B cell (primary cell): ENCODE results near the gene POLRMT. TPM values are rescaled to one million over a fixed set of nuclear protein-coding genes. Genes with fewer than 3 reads are reported as not detected.

Experiments
- ATAC-seq: fragments of 200-7000 bp; cut with Tn5 transposase; one replicate; pipeline ENCODE4 v1.10.0; 2021; ENCODE audit warnings: low read depth, mild to moderate bottlenecking, moderate number of reproducible peaks, moderate library complexity
- CTCF ChIA-PET: fragments of 350-600 bp; sonication (Branson Sonifier 250); formaldehyde crosslinking; loops from one replicate; lab custom pipeline; 2021; ENCODE audit warnings: antibody characterized with exemption, inconsistent platforms; lab: Charles Lee
- POLR2A ChIA-PET: fragments of 350-600 bp; sonication (Branson Sonifier 250); formaldehyde crosslinking; loops from one replicate; lab custom pipeline; 2021; ENCODE audit warnings: antibody characterized with exemption; lab: Charles Lee
- DNase-seq: peaks from one replicate; pipeline ENCODE4 v3.0.0; 2013
- H2AFZ ChIP-seq: 2 replicates; pipeline ENCODE4 v1.6.1; 2012; ENCODE audit warnings: mild to moderate bottlenecking, low read depth, low read length; ENCODE audit not compliant: insufficient read depth, poor library complexity, severe bottlenecking
- H3K27ac ChIP-seq, 2 donors: 1 replicate in 1 of 2; 2 replicates in 1 of 2; pipeline ENCODE4 v1.5.1; 2012 to 2013; ENCODE audit warnings: low read length in 2 of 2, mild to moderate bottlenecking in 2 of 2, moderate library complexity in 1 of 2
- H3K27me3 ChIP-seq, 4 experiments: fragments of 200-600 bp in 1 of 4; sonication (generic) in 1 of 4; replicated peaks in 1 of 4; 1 replicate in 2 of 4; 2 replicates in 2 of 4; pipeline versions ENCODE4 v1.6.1 to v1.7.0; 2013 to 2016; ENCODE audit warnings: low read length in 3 of 4, mild to moderate bottlenecking in 2 of 4, mixed read lengths in 1 of 4, moderate library complexity in 1 of 4; ENCODE audit not compliant: insufficient read depth in 4 of 4, control insufficient read depth in 3 of 4; ENCODE audit errors: control extremely low read depth in 1 of 4
- H3K36me3 ChIP-seq, 2 experiments: replicated peaks in 1 of 2; 1 replicate in 1 of 2; 2 replicates in 1 of 2; pipeline versions ENCODE4 v1.6.1 to v1.7.1; 2013; ENCODE audit warnings: low read length in 1 of 2; ENCODE audit not compliant: insufficient read depth in 2 of 2, control insufficient read depth in 1 of 2; ENCODE audit errors: control extremely low read depth in 1 of 2, extremely low read depth in 1 of 2
- H3K4me1 ChIP-seq, 2 donors: fragments of 200-600 bp in 1 of 2; sonication (generic) in 1 of 2; 1 replicate in 1 of 2; 2 replicates in 1 of 2; pipeline versions ENCODE4 v1.5.1 to v1.6.1; 2013 to 2017; ENCODE audit warnings: low read length in 2 of 2; ENCODE audit not compliant: control insufficient read depth in 2 of 2, insufficient read depth in 2 of 2
- H3K4me2 ChIP-seq: replicated peaks from 2 replicates; pipeline ENCODE3; 2012; ENCODE audit warnings: mild to moderate bottlenecking, low read depth, low read length; ENCODE audit not compliant: poor library complexity, severe bottlenecking
- H3K4me3 ChIP-seq, 5 experiments: fragments of 200-600 bp in 1 of 5; sonication (generic) in 1 of 5; 1 replicate in 3 of 5; 2 replicates in 2 of 5; pipeline versions ENCODE4 v1.5.1 to v1.7.0; 2011 to 2016; ENCODE audit warnings: low read length in 4 of 5, mild to moderate bottlenecking in 4 of 5, low read depth in 2 of 5, control low read depth in 1 of 5, moderate library complexity in 1 of 5; ENCODE audit not compliant: insufficient read depth in 1 of 5; ENCODE audit errors: control extremely low read depth in 1 of 5, extremely low read depth in 1 of 5
- H3K79me2 ChIP-seq: fragments of 200-600 bp; sonication (generic); one replicate; pipeline ENCODE4 v1.6.0; 2016; ENCODE audit warnings: low read length; ENCODE audit not compliant: control insufficient read depth, insufficient read depth
- H3K9ac ChIP-seq: fragments of 200-600 bp; sonication (generic); 2 replicates; pipeline ENCODE4 v1.6.1; 2017; ENCODE audit warnings: mild to moderate bottlenecking, low read length, moderate library complexity
- H3K9me3 ChIP-seq, 3 donors: one replicate each; pipeline versions ENCODE4 v1.6.1 to v1.7.1; 2013; ENCODE audit warnings: low read length in 2 of 3; ENCODE audit not compliant: control insufficient read depth in 2 of 3, insufficient read depth in 1 of 3; ENCODE audit errors: control extremely low read depth in 1 of 3
- H4K20me1 ChIP-seq: 2 replicates; pipeline ENCODE4 v1.6.0; 2012; ENCODE audit warnings: mild to moderate bottlenecking, low read length; ENCODE audit not compliant: insufficient read depth, control insufficient read depth, poor library complexity, severe bottlenecking
- H3K27ac Mint-ChIP-seq: one replicate; pipeline ENCODE4 v1.8.0; 2021; ENCODE audit warnings: mixed read lengths
- H3K27me3 Mint-ChIP-seq: one replicate; pipeline ENCODE4 v1.8.0; 2021; ENCODE audit warnings: mixed read lengths
- H3K4me1 Mint-ChIP-seq: one replicate; pipeline ENCODE4 v1.8.0; 2021; ENCODE audit warnings: mixed read lengths
- H3K4me3 Mint-ChIP-seq: one replicate; pipeline ENCODE4 v1.8.0; 2021; ENCODE audit warnings: mixed read lengths
- H3K9me3 Mint-ChIP-seq: one replicate; pipeline ENCODE4 v1.8.0; 2022; ENCODE audit warnings: mixed read lengths; ENCODE audit not compliant: insufficient read depth
- CTCF ChIP-seq: fragments of 200-600 bp; IDR thresholded peaks from one replicate; pipeline ENCODE4 v1.8.0; 2022; ENCODE audit warnings: antibody characterized with exemption, mild to moderate bottlenecking
- EZH2 ChIP-seq: IDR thresholded peaks from 2 replicates; pipeline ENCODE4 v1.6.1; 2012; ENCODE audit warnings: borderline replicate concordance, low read depth, mild to moderate bottlenecking, moderate library complexity, low read length; ENCODE audit not compliant: insufficient read depth, poor library complexity, severe bottlenecking
- WGBS: methylation state at CpG from one replicate; pipeline ENCODE4 v1.1.5; 2013; ENCODE audit warnings: missing lambda C conversion rate; ENCODE audit not compliant: insufficient coverage; 5-methylcytosine and 5-hydroxymethylcytosine counted together
- intact Hi-C: fragments of 100-400 bp; cut with micrococcal nuclease; formaldehyde crosslinking; loops from one replicate; pipeline ENCODE4 v1.10.0; 2022
- polyA plus RNA-seq: library from polyadenylated mRNA; depleted of rRNA; stranded (reverse); fragments of >200 nt; gene quantifications from 2 replicates; pipeline ENCODE4 v1.2.3, GENCODE V29; 2012
- total RNA-seq, 2 donors: library from RNA; stranded (reverse); fragments of 120-200 nt in 1 of 2; gene quantifications; 1 replicate in 1 of 2; 2 replicates in 1 of 2; pipeline versions ENCODE4 v1.2.3 to v1.2.4, GENCODE V29; 2013 to 2022

The POLRMT gene
- total and polyA plus RNA-seq, 2 donors (not counting 1 experiment from before 2014, with no cell fraction given): 77.8 to 98.0 TPM

GRCh38 chr19:619286-620002 lies 13.9 kb downstream of the POLRMT start:
- H3K9me3 ChIP-seq: no peaks in the 10 kb centered on the region
- H4K20me1 ChIP-seq: peaks cover 6% of the 10 kb centered on the region
- peaks cover 0 to 4% of the 10 kb centered on the region in 2 donors for H3K4me1 ChIP-seq
- ATAC-seq (no peak), DNase-seq (no peak)
- intact Hi-C loops: no loop called here
- no peak overlapping the region for H3K4me3 Mint-ChIP-seq
- no peaks in the 10 kb centered on the region for H3K9me3 Mint-ChIP-seq
- no peak overlapping the region for H3K4me3 ChIP-seq
- no peak overlapping the region for H2AFZ ChIP-seq
- H3K9ac ChIP-seq: no peak overlapping the region
- POLR2A ChIA-PET: no interaction called here
- 98% methylated on average over 45 of the region's 47 CpGs for WGBS
- TF ChIP-seq EZH2 (no peak), CTCF (no peak)
- no peak overlapping the region for H3K27ac Mint-ChIP-seq
- H3K36me3 ChIP-seq: peaks cover 0 to 34% of the 10 kb centered on the region in 2 experiments
- H3K4me1 Mint-ChIP-seq: peaks cover 8% of the 10 kb centered on the region
- H3K27me3 ChIP-seq: peaks cover 0 to 4% (median under 1%) of the 10 kb centered on the region in 4 experiments
- peaks cover 4% of the 10 kb centered on the region for H3K27me3 Mint-ChIP-seq
- no peak overlapping the region for H3K4me2 ChIP-seq
- H3K79me2 ChIP-seq: no peaks in the 10 kb centered on the region
- CTCF ChIA-PET: no interaction called here
- H3K27ac ChIP-seq: no peak overlapping the region

GRCh38 chr19:618674-619285 lies 14.6 kb downstream of the POLRMT start:
- H3K36me3 ChIP-seq: peaks cover 0 to 30% of the 10 kb centered on the region in 2 experiments
- intact Hi-C loops: no loop called here

More at GRCh38 chr19:618674-619285, 14.6 kb downstream of the POLRMT start:
- TF ChIP-seq EZH2: no peak
- no peak for TF ChIP-seq CTCF
- H3K79me2 ChIP-seq: no peaks in the 10 kb centered on the region
- no peak overlapping the region for H3K27ac ChIP-seq
- no peak overlapping the region for H3K4me2 ChIP-seq
- 98% methylated on average over 22 of the region's 27 CpGs for WGBS
- Mint-ChIP-seq H3K27me3 (peaks cover 7% of the 10 kb centered on the region), H3K9me3 (no peaks in the 10 kb centered on the region), H3K27ac (no peak overlapping the region), H3K4me1 (peaks cover 8% of the 10 kb centered on the region), H3K4me3 (no peak overlapping the region)
- H3K4me1 ChIP-seq: peaks cover 0 to 4% of the 10 kb centered on the region in 2 donors
- no peak overlapping the region for H3K4me3 ChIP-seq
- H4K20me1 ChIP-seq: peaks cover 4% of the 10 kb centered on the region
- ATAC-seq (no peak), DNase-seq (no peak)
- peaks cover 0 to 7% (median 2%) of the 10 kb centered on the region in 4 experiments for H3K27me3 ChIP-seq
- no peak overlapping the region for H2AFZ ChIP-seq
- no peak overlapping the region for H3K9ac ChIP-seq
- ChIA-PET POLR2A (no interaction called here), CTCF (no interaction called here)
- H3K9me3 ChIP-seq: no peaks in the 10 kb centered on the region
